Inferior parietal cortex (tissue), 1 donor: ENCODE results near the gene HECW1.
"Not testable (repeated sequence)": the region's sequence is repeated elsewhere in the genome, so short reads cannot be mapped to it uniquely, and the experiment has no call there.

ENCODE experiments used
- DNase-seq: peaks from one replicate; pipeline ENCODE4 v3.0.0-alpha.2; 2016; ENCODE audit errors: extremely low spot score

The HECW1 gene

GRCh38 chr7:43577485-43577951 lies 465.1 kb downstream of the HECW1 start:
- DNase-seq: no peak

DNA sequence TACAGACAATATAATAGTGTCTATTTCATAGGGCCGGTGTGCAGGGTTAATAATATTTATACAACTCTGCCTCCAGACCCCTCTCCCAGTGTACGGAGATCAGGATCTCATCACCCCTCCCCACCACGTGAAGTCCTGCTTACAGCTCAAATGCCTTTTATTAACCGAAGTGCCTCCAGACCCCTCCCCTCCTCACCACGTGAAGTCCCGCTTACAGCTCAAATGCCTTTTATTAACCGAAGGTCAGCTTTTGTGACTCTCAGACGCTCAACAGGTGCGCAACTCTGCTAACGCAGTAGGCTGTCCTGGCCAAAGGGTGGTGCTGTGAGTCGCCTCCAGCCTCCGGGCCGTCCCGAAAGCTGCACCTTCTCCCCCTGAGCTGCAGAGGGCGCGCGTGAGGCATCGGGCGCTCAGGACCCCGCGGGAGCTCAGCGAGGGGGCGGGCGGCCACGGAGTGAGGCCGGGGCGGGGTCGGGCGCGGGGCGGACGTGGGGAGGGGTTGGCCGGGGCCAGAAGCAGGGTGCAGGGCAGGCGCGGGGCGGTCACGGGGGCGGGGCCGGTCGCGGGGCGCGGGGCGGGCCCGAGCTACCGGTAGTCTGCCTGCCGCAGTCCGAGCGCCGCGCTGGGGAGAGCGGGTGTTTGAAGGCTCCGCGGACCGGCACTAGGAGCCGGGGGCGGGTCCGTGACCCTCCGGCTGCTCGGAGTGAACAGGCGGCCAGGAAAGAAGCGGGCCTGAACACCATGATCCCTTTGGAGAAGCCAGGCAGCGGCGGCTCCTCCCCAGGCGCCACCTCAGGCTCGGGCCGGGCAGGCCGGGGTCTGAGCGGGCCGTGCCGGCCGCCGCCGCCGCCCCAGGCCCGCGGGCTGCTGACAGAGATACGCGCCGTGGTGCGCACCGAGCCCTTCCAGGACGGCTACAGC lies 470.3 kb downstream of the HECW1 start, which contains the start of gene STK17A:
TSS of gene STK17A (plus strand) at position 606 of the 921 bp plus-strand sequence. CDS start at position 742, 136 bp downstream.
- DNase-seq: peak; percentile 92

GRCh38 chr7:43583424-43584194 lies 471.2 kb downstream of the HECW1 start:
- DNase-seq: peak; percentile 54

DNA sequence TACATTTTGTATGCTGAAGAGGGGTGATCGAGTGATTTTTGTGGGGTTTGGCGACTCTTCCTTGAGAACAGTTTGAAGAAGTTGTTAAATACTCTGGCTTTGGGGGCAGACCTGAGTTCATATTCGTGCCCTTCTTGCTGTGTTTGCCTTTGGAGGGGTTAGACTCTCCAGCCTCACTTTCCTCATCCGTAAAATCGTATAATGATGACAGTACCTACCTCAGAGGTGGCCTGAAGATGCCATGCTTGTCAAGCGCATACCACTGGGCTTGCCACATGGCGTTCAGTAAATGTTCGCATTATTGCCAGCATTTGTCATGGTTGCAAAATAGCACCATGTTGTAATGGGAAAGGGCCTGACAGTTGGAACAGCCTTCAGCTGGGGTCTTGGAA lies 471.7 kb downstream of the HECW1 start:
- no peak for DNase-seq

DNA sequence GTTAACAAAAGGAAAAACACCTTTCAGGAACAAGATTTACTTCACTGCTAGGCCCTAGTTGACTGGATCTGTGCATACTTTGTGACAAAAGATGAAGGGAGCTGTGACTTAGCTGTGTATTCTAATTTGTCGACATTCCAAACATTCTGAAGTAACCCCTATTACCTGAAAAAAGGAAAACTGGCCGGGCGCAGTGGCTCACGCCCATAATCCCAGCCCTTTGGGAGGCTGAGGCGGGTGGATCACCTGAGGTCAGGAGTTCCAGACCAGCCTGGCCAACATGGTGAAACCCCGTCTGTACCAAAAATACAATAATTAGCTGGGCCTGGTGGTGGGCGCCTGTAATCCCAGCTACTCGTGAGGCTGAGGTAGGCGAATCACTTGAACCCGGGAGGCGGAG lies 472.3 kb downstream of the HECW1 start:
- not testable (repeated sequence) for DNase-seq

GRCh38 chr7:43585562-43585961 lies 473.1 kb downstream of the HECW1 start:
- DNase-seq: no peak

DNA sequence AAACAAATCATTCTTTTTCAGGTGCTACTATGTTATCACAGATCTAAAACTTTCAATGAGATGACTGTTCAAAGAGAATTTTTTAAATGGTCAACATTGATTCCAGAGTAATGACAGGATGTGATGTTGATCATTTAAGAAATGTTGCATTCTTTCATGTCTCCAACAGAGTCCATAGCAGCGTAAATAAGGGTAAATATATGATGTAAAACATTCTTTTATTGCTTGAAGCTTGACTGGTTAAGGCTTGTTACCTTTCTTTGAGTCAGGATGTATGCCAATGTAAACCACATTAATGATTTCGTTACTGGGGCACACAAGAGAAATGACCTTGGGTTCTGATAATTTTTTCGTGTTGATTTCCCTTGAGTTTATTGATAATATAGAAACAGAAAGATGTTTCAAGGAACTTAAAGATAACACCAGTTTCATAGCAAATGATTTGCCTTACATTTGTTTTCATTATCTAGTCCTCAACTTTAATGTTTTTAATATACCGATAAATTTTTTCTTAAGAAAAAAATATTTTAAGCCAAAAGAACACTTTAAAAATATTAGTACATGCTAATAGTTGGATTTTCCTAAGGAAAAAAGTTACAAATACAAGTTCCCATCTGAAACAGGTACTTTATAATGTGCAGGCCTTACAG lies 473.9 kb downstream of the HECW1 start:
- no peak for DNase-seq

- no peak for DNase-seq
These were observed 476.2 kb downstream of the HECW1 start for GRCh38 chr7:43588477-43589132.

DNA sequence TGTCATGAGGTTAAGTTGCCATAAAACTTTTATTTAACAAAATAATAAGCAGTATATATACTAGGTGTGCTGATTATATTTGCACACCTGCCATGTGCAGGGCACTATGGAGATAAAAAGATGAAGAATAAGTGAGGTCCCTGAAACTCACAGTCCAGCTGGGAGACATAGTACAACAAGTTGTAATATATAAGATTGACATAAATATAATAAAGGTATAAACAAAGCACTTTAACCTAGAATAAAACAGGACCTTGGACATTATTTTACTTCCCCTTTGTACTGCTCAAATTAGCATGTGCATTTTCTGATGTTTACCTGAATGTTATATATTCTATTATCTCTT lies 476.7 kb downstream of the HECW1 start:
- no peak for DNase-seq

GRCh38 chr7:43589728-43590127 lies 477.3 kb downstream of the HECW1 start:
- DNase-seq: no peak

DNA sequence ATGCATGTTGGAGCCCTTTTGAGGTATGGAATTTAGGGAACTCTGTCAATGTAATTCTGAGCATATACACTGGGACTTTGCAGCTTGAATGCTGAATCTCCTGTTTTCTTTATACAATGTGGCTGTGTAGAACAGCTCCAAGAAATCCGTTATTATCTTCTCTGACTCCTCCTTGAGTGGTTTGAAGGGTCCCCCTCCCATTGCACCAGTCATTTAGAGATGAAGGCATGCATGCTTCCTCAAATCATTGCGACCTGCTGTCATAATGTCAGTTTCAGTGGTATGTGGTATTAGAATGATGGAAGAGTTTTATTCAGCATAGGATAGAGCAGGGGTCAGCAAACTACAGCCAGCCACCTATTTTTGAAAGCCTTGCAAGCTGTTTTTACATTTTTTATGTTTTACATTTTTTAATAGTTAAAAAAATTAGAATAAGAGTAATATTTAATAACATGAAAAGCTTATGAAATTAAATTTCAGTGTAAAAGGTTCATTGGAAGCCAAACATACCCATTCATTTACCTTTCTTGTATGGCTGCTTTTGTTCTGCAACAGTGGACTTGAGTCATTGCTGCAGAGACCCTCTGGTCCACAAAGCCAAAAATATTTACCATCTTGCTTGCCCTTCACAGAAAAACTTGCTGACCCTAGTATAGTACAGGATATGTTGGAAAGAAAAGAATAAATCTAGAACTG lies 478.6 kb downstream of the HECW1 start:
- no peak for DNase-seq

DNA sequence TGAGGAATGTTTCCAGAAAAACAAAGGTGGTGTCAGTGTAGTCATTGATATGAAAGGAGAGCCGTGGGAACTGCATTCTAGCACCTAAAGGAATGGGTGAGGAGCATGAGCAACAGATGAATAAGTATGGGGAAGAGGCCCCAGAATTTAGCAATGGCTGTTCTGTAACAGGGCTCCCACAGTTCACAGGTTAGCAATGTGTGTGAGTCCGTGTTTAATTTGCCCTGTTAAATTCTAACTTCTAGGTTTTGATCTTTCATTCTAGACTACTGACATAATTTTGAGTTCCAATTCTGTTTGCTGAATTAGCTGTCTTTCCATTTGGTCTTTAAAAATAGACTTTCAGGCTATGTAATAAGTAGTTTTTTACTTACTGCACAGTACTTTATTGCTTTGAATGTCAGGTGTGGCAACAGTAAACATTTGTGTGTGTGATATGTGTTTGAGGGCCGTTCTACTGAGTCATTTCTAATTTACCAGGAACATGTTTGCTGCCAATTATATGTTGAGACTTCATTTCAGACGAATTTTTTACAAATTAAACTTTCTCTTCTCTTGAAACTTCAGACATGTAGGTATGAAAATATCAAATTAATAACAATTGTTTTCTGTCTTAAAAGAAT lies 479.2 kb downstream of the HECW1 start:
- DNase-seq: no peak

DNA sequence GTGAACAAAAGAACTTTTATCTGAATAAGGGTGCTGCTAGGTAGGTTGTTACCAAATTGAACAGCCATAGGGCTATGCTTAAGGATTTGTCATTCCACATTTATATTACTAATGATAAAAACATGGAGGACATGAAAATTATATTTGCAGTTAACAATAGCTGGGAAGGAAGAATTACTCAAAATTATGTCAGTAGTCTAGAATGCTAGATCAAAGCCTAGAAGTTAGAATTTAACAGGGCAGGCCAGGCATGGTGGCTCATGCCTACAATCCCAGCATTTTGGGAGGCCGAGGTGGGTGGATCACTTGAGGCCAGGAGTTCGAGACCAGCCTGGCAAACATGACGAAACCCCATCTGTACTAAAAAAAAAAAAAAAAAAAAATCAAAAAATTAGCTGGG lies 479.9 kb downstream of the HECW1 start:
- no peak for DNase-seq

- no peak for DNase-seq
These were observed 480.6 kb downstream of the HECW1 start for GRCh38 chr7:43593010-43593409.

- DNase-seq: no peak
These were observed 481.6 kb downstream of the HECW1 start for GRCh38 chr7:43594020-43594419.

GRCh38 chr7:43596426-43596825 lies 484.0 kb downstream of the HECW1 start:
- DNase-seq: not testable (repeated sequence)

DNA sequence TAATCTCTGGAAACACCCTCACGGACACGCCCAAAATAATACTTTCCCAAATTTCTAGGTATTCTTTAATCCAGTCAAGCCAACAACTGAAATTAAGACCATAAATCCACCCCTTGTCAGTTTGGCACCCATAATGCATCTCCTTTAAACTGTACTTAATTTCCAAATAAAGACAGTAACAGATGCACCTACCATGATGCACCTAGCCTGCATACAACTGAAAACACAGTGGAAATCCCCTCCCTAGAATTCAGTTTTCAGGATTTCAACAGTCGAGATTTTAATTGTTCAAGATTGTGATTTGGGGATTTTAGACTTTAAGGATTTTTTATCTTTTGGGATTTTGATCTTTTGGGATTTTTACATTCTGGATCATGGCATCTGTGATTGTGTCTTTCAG lies 487.6 kb downstream of the HECW1 start:
- no peak for DNase-seq

DNA sequence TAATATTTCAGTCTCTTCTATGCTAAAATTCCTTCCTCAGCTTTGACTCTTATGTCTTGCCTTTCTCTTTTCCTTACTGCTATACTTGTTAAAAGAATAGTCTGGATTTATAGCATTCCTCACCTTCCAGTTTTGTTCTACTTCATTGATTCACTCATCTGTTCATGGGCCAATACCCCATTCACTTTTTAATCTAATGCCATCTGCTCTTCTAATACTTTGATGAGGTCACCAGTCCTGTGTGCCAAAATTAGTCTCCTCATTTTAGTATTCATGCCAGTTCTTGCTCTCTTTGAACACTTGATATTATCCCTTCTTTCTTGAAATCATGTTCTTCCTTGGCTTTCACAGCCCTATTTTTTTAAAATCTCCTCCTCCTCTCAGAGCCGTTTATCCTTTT lies 489.8 kb downstream of the HECW1 start:
- no peak for DNase-seq

- DNase-seq: no peak
These were observed 491.8 kb downstream of the HECW1 start for GRCh38 chr7:43604251-43604650.

DNA sequence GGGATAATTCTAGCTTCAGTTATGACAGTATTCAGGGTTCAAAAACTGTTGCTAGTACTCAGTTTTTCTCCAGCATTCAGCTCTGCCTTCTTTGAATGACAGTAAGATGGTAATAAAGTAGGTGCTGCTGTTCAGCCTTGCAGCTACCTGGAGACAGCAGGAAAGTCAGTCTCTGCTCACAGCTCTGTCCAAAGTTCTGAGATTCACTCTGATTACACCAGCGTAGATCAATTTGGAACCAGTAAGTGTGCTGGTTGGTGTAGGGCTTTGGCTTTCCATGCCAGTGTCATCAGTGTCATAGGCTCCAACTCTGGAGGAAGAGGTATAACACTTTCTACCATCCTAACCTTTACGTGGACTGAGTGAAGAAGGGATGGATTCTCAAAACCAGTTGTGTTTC lies 496.6 kb downstream of the HECW1 start:
- no peak for DNase-seq

- no peak for DNase-seq
These were observed 499.7 kb downstream of the HECW1 start for GRCh38 chr7:43612128-43612527.
